Activated CD4-positive, alpha-beta T cell treated with anti-CD3 and anti-CD28 coated beads for 24 hours (primary cell): ENCODE data around the gene ZNF563.

ENCODE experiments used
- DNase-seq, 2 donors: peaks; one replicate each; pipeline ENCODE4 v3.0.0-alpha.2; 2020; ENCODE audit warnings: low read depth in 2 of 2

Gene ZNF563

GRCh38 chr19:12294249-12295158 lies 38.9 kb downstream of the ZNF563 start, which contains the start of gene ZNF44:
TSS of gene ZNF44 (minus strand) at chr19:12294883. CDS start at chr19:12294694, 189 bp downstream.
- peak; percentile 93 to 94 for DNase-seq

- DNase-seq, result peak; percentile 16 to 40
Observed at GRCh38 chr19:12293777-12294248, 39.6 kb downstream of the ZNF563 start.

GRCh38 chr19:12289790-12290065 lies 43.7 kb downstream of the ZNF563 start:
- no peak for DNase-seq

- DNase-seq, result no peak
Observed at GRCh38 chr19:12287958-12288500, 45.4 kb downstream of the ZNF563 start.

- no peak for DNase-seq
Observed at GRCh38 chr19:12284631-12285030, 48.8 kb downstream of the ZNF563 start.

- no peak for DNase-seq
Observed at GRCh38 chr19:12284226-12284625, 49.2 kb downstream of the ZNF563 start.

GRCh38 chr19:12278713-12279112 lies 54.7 kb downstream of the ZNF563 start:
- no peak for DNase-seq

GRCh38 chr19:12272980-12273901 lies 60.2 kb downstream of the ZNF563 start:
- DNase-seq, result no peak

- DNase-seq, result no peak
Observed at GRCh38 chr19:12272386-12272785, 61.0 kb downstream of the ZNF563 start.

- no peak for DNase-seq
Observed at GRCh38 chr19:12270854-12271253, 62.6 kb downstream of the ZNF563 start.
